Measurements from ENCODE around the gene FARP1. TPM values are rescaled to one million over a fixed set of nuclear protein-coding genes. Genes with fewer than 3 reads are reported as not detected.

FARP1 gene
- total and polyA plus RNA-seq, 2 of the 8 experiments (the other 6 are each of a cell fraction or from before 2014, with no cell fraction given) = 24.7 to 104 TPM

DNA sequence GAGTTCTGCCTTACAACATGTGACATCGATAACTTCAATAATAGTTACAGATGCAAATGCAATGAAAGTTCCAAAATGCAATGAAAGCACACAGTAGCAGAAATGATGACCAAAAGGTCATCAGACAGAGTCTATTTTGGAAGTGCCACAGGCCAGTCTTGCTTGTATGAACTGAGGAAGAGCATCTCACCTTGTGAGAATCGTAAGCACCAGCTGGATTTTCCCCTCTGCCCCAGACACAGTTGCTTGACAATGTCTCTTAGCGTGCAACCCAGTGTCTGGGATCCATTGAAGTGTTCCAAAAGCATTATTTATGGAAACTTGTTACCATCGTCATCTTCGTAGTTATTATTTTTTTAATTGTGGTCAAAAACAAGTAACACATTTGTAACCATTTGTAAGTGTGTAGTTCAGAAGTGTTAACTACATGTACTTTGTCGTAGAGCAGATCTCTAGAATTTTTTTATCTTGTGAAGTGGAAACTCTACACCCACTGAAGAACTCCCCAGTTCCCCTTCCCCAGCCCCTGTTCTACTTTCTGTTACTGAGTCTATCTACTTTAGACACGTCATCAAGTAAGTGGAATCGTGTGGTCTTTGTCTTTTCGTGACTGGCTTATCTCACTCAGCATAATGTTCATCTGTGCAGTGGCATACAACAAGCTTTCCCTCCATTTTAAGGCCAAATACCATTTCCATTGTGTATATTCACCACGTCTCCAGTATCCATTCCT, 204.2 kb downstream of the FARP1 start:
- H2BK12ac ChIP-seq (ENCODE audit: low read depth, low read length) = no peak overlapping the region
- TF ChIP-seq TCF12 (IDR thresholded peaks at IDR 0.05; ENCODE audit: low read depth, low read length) = no peak
- TF ChIP-seq EGR1 (IDR thresholded peaks at IDR 0.05; ENCODE audit: borderline replicate concordance, low read depth, low read length) = no peak
- TF ChIP-seq RXRA (IDR thresholded peaks at IDR 0.05; ENCODE audit: insufficient read depth, low read depth, low read length) = no peak
- TF ChIP-seq SP1 (IDR thresholded peaks at IDR 0.05; ENCODE audit: low read depth, low read length) = no peak
- TF ChIP-seq KDM1A (IDR thresholded peaks at IDR 0.05; ENCODE audit: borderline replicate concordance, low read length) = no peak
- TF ChIP-seq CEBPB (IDR thresholded peaks at IDR 0.05; ENCODE audit: low read depth, low read length) = no peak
- no peak for TF ChIP-seq JUN (IDR thresholded peaks at IDR 0.05; ENCODE audit: low read depth, low read length)
- TF ChIP-seq HDAC6 (IDR thresholded peaks at IDR 0.05; ENCODE audit: low read depth, low read length) = no peak
- TF ChIP-seq BRCA1 (IDR thresholded peaks at IDR 0.05; ENCODE audit: low read depth, low read length) = no peak
- no peak for TF ChIP-seq BCL11A (IDR thresholded peaks at IDR 0.05; ENCODE audit: low read depth in 2 of 2, low read length in 2 of 2)
- no peak for TF ChIP-seq CBX5 (IDR thresholded peaks at IDR 0.05; ENCODE audit: low read depth, low read length)
- no peak for TF ChIP-seq FOSL1 (IDR thresholded peaks at IDR 0.05; ENCODE audit: insufficient read depth, low read depth, low read length)
- no peak for TF ChIP-seq SP2 (IDR thresholded peaks at IDR 0.05; ENCODE audit: low read length)
- no peak for TF ChIP-seq NRF1 (IDR thresholded peaks at IDR 0.05; ENCODE audit: low read depth, low read length)

More for the DNA sequence above, 204.2 kb downstream of the FARP1 start:
- Histone ChIP-seq H3K14ac (ENCODE audit: insufficient read length) (no peak overlapping the region), H3K4me1 (replicated peaks in 1 of 4; ENCODE audit: control insufficient read depth in 3 of 4, insufficient read depth in 4 of 4, low read length in 3 of 4) (peaks cover 0 to 3% (median 0%) of the 10 kb centered on the region in 4 experiments; a peak in 4 of 7 replicates), H2BK20ac (ENCODE audit: low read length) (no peak overlapping the region), H3K79me2 (ENCODE audit: control insufficient read depth in 1 of 2, insufficient read depth in 2 of 2, low read length in 2 of 2) (peaks cover 0 to 4% of the 10 kb centered on the region in 2 experiments; a peak in 1 of 4 replicates), H4K8ac (ENCODE audit: extremely low read depth, insufficient read depth, low read length) (no peak overlapping the region), H3K56ac (replicated peaks; ENCODE audit: insufficient read length, low read depth, low read length) (no peak overlapping the region), H3K23ac (ENCODE audit: insufficient read length) (no peak overlapping the region), H3K79me1 (ENCODE audit: low read depth, low read length) (no peaks in the 10 kb centered on the region; the same call in 1 of the 2 replicates), H3K4me3 (ENCODE audit: extremely low read depth in 1 of 4, insufficient read depth in 2 of 4, low read depth in 3 of 4, low read length in 4 of 4) (no peak overlapping the region), H3K4me2 (ENCODE audit: insufficient read depth in 1 of 2, low read depth in 2 of 2, low read length in 2 of 2) (no peak overlapping the region), H4K5ac (ENCODE audit: insufficient read length, low read depth, low read length) (no peak overlapping the region), H3K23me2 (ENCODE audit: low read depth, low read length) (no peaks in the 10 kb centered on the region), H2BK5ac (ENCODE audit: low read depth, low read length) (no peak overlapping the region), H2BK120ac (replicated peaks; ENCODE audit: low read depth, low read length) (no peak overlapping the region), H3K9ac (replicated peaks in 1 of 4; ENCODE audit: extremely low read depth in 1 of 4, low read depth in 3 of 4, low read length in 3 of 4) (no peak overlapping the region), H4K20me1 (replicated peaks in 1 of 2; ENCODE audit: control insufficient read depth in 1 of 2, insufficient read depth in 2 of 2, low read length in 2 of 2) (peaks cover 0 to 3% of the 10 kb centered on the region in 2 experiments), H4K91ac (replicated peaks; ENCODE audit: insufficient read length, low read length) (no peak overlapping the region), H3K9me3 (ENCODE audit: insufficient read depth in 2 of 2, low read depth in 1 of 2, low read length in 1 of 2) (no peaks in the 10 kb centered on the region), H3K27ac (ENCODE audit: low read depth, low read length) (no peak overlapping the region), H3K18ac (ENCODE audit: extremely low read depth, low read length) (no peak overlapping the region), H3K4ac (replicated peaks; ENCODE audit: insufficient read length, low read depth, low read length) (no peak overlapping the region), H2AK5ac (ENCODE audit: low read depth, low read length) (no peak overlapping the region), H2AFZ (ENCODE audit: low read length) (no peak overlapping the region), H2BK15ac (ENCODE audit: low read length) (no peak overlapping the region), H3K36me3 (ENCODE audit: control insufficient read depth in 2 of 4, insufficient read depth in 4 of 4, low read length in 3 of 4) (no peaks in the 10 kb centered on the region), H3K27me3 (replicated peaks in 1 of 4; ENCODE audit: control insufficient read depth in 3 of 4, extremely low read depth in 1 of 4, insufficient read depth in 3 of 4, low read length in 3 of 4) (no peaks in the 10 kb centered on the region)
- DNase-seq (ENCODE audit: low read depth in 1 of 2, low spot score in 2 of 2) (no peak), FAIRE-seq (peak; percentile 52)
- POLR2A ChIA-PET (ENCODE audit: partially characterized antibody) = interaction anchor here (0.7 kb wide), 1 partner anchor 21 kb away, joined by 3 read pairs; no protein-coding TSS in a partner anchor
- WGBS, 2 experiments (ENCODE audit: extremely low coverage in 1 of 2, insufficient coverage in 1 of 2, insufficient read length in 1 of 2, insufficient replicate concordance in 2 of 2, low coverage in 1 of 2, low lambda C conversion rate in 2 of 2, missing lambda C conversion rate in 1 of 2) = 94% methylated on average over 10 of the region's 10 CpGs; no CpG with 5 or more reads in 1 of the 2 experiments
- CTCF ChIA-PET (ENCODE audit: partially characterized antibody) = interaction anchor here (1.4 kb wide), 2 partner anchors 11 to 24 kb away, joined by 4 to 7 read pairs; no protein-coding TSS in a partner anchor

Measured in H1 (cell line).